Stimulated activated CD4-positive, alpha-beta T cell treated with anti-CD3 and anti-CD28 coated beads, Interleukin-2, amount 100 ng/mL, for 48 hours (primary cell): ENCODE data around the gene COQ4.

Experiments used
- DNase-seq, 2 donors: peaks; one replicate each; pipeline ENCODE4 v3.0.0-alpha.2; 2020

Gene COQ4

DNA sequence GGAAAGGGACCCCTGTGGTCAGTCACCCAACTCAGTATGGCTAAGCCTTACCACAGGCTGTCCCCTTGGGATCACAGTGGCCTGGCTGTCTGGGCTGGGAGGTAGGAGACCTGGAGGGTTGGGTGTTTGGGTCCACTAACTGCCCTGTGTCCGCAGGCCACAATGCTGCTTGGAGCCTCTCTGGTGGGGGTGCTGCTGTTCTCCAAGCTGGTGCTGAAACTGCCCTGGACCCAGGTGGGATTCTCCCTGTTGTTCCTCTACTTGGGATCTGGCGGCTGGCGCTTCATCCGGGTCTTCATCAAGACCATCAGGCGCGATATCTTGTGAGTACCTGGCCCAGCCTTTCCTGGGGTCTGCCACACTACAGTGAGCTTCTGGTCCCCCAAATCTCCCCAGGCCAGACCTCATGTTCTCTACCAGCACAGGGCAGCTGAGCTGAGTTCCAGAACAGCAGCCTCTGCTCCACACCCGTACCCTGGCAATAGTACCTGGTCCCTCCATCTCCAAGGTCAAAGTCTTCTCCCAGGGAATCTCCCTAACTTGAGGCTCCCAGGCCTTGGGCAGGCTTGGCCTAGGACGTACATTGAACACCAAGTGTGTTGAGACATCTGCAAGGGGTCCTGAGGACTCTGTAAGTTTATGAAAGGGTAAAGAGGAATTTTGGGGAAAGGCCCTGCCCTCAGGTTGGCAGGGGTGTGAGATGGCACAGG, 20.5 kb downstream of the COQ4 start:
- no peak for DNase-seq

DNA sequence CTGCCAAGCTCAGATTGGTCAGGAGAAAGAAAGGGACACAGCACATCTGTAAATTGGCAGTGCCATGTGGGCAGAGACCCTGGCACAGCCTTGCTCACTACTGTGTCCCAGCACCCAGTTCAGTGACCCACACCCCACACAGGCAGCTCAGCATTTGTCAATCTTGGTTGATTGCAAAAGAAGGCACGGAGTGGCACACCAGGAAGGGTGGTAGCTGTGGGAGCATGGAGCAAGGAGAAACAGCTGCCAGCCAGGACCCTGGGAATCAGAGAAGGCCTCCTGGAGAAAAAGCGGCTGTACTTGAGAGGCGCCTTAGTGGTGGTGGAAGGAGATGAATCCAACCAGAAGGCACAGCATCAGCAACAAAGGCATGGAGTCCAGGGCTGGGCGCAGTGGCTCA, 21.2 kb downstream of the COQ4 start:
- DNase-seq: no peak

DNA sequence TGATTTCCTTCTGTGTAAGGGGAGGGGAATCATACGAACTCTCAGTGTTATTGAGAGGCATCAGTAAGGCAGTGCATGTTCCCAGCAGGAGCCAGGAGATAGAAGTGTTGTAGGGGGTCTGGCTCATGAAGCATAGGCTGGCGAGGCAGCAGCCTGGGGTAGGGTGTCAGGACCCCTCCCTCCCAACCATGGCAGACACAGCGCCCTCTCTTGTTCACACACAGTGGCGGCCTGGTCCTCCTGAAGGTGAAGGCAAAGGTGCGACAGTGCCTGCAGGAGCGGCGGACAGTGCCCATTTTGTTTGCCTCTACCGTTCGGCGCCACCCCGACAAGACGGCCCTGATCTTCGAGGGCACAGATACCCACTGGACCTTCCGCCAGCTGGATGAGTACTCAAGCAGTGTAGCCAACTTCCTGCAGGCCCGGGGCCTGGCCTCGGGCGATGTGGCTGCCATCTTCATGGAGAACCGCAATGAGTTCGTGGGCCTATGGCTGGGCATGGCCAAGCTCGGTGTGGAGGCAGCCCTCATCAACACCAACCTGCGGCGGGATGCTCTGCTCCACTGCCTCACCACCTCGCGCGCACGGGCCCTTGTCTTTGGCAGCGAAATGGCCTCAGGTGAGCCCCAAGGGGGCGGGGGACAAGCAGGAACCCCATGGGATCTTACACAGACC, 22.4 kb downstream of the COQ4 start:
- DNase-seq: no peak

DNA sequence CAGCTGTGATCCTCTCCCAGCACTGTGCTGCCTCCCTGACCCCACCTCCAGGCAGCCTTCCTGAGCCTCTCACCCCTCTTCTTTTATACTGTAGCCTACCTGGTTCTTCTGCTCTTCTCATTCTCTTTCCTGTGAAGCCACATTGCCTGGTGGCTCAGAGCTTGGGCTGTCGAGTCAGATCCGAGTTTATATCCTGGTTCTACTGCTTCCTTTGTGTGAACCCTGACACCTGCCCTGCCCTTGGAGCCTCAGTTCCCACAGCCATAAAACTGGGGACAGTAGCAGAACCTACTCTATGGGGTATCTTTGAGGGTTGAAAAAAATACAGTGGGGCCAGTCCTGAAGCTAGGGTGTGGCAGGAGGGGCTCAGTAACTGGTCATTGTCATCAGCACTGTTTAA, 26.5 kb downstream of the COQ4 start:
- no peak for DNase-seq

DNA sequence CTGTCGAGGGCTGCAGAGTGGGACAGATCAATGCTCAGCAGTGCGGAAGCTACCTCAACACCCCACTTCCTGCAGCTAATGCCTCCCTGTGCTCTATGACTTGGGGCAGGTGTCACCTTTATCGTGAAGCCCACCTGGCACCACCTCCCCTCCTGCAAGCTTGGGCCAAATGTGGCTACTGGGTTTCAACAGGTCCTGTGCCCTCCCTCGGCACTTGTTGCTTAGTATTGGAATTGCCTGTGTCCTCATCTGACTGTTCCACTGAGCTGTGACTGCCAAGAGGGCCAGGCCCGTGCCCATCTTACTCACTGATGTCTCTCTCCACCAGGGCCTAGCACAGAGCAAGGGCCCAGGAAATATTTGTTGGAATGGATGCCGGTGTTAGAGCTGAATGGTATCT, 27.1 kb downstream of the COQ4 start:
- no peak for DNase-seq

DNA sequence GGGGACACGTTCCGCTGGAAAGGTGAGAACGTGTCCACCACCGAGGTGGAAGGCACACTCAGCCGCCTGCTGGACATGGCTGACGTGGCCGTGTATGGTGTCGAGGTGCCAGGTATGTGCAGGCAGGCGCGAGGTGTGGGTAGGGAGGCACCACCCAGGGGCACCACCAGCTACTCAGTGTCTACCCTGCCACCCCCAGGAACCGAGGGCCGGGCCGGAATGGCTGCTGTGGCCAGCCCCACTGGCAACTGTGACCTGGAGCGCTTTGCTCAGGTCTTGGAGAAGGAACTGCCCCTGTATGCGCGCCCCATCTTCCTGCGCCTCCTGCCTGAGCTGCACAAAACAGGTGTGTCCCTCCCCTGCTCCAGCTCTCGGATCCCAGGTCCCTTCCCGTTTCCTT, 32.8 kb downstream of the COQ4 start:
- DNase-seq: no peak

DNA sequence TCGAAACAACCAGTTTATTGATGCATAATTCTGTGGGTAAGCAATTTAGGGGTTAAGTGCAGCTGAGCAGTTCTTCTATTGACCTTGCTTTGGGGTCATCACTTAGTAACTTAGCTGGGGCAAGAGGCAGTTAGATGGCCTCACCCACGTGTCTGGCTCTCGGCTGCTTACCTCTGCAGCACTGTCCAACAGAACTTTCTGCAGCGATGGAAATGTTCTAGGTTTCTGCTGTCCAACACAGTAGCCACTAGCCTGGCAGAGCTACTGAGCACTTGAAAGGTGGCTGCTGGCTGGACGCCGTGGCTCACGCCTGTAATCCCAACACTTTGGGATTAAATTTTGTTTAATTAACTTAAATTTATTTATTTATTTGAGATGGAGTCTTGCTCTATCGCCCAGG, 35.5 kb downstream of the COQ4 start:
- DNase-seq: no peak

DNA sequence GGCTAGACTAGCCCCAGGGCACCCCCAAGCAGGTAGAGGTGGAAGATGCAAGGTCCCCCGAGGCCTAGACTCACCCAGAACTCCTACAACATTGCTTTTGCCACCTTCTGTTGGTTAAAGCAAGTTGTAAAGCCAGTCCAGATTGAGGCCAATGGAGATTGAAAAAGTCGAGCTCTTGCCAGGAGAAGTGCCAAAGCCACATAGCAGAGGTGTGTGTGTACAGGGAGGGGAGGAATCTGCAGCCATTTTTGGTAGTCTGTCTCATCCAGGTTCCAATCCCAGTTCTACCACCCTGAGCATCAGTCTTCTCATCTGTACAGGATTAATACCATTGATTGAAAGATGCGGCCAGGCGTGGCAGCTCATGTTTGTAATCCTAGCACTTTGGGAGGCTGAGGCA, 36.2 kb downstream of the COQ4 start:
- DNase-seq: no peak

DNA sequence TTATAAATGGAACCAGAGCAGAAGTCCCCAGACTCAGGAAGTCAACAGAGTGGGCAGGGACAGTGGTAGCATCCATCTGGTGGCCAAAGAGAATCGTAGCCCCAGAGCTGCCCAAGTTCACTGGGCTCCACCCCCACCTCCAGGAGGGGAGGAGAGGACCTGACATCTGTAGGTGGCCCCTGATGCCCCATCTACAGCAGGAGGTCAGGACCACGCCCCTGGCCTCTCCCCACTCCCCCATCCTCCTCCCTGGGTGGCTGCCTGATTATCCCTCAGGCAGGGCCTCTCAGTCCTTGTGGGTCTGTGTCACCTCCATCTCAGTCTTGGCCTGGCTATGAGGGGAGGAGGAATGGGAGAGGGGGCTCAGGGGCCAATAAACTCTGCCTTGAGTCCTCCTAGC, 38.2 kb downstream of the COQ4 start:
- no peak for DNase-seq

DNA sequence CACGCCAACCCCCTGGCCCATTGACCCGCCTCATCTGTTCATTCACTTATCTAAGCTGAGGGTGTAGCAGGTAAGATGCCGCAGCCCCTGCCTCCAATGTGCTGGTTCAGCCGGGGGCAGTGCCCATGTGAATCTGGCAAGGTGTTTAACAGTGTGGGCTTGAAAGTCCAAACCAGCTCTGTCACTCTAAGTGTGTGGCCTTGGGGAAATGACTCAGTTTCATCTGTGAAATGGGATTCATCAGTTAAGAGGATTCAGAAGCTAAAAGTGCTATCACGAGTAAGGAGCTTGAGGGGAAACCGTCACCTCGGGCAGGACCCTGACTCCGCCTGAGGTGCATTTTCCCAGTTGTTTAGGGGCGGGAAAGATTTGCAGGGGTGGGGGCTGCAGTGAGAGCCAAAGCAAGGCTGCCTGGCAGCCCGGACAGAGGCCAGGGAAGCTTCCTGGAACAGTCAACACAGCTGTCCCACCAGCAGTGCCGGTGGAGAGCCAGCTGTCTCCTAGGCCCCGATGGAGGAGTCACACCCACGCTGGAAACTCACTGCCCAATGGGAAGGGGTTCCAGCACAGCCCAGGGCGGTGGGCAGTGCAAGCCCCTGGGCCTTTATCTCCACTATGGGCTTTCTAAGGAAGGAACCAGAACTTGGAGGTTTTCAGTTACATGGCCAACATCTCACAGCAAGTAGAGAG, 38.8 kb downstream of the COQ4 start:
- DNase-seq: no peak

DNA sequence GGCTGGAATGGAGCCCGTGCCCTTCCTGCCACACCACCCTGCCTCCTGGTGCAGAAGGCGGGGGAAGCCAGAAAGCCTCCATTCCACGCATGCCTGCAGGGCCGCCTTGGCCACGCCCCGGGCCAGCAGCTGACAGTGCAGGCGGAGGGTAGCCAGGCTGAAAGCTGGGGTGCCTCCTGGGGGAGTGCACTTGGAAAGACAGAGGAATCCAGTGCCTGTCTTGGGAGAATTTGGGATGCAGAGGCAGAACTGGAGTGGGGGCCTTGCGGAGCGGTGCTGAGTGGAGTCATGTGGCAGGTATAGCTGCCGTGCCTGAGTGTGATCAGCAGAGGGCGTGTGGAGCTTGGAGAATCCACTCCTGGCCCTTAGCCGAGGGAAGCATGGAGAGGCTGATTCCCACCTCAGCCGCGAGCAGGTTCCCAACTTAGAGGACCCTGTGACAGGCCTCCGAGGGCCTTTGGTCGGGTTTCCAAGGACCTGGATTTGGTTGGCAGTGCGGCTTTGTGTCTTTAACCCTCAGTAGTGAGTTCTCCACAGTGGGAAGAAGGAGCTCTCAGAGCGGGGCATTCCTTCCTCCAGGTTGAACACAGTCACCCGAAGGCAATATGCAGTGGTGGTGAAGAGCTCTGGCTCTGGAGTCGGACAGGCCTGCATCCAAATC, 39.5 kb downstream of the COQ4 start:
- peak; percentile 57 to 62 for DNase-seq

DNA sequence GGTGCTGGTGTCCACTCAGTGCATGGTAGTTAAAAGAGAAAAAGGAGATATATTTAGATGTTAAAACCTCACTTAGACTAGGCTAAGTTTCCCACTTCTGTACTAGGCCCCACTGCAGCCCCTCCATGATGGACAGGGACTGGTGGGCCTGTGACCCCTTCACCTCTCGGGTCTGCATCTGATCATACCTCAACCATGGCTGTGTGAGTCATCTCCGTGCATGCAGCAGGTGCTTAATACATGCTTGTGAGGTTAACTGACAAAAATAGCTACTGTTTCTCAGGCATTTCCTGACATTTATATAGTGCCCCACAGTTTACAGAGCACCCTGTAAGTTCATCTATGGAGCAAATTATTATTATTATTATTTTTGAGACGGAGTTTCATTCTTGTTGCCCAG, 40.1 kb downstream of the COQ4 start:
- DNase-seq: no peak

DNA sequence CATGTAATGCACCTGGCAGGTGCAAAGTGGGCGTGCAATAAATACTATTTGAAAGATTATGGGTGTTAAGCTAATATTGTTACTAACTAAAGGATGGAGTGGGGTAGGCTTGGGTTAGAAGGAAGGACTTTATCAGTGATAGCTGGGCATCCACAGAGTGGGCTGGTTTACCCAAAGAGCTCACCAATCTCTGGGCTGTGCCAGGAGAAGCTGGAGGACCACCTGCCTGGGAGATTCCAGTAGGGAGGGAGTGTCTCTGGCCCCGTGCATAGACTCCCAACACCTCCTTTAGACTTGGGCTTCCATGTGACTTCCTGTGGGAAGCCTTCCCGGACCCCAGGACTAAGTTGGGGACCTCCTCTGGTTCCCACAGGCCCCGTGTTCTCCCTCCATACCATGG, 42.9 kb downstream of the COQ4 start:
- DNase-seq: no peak

DNA sequence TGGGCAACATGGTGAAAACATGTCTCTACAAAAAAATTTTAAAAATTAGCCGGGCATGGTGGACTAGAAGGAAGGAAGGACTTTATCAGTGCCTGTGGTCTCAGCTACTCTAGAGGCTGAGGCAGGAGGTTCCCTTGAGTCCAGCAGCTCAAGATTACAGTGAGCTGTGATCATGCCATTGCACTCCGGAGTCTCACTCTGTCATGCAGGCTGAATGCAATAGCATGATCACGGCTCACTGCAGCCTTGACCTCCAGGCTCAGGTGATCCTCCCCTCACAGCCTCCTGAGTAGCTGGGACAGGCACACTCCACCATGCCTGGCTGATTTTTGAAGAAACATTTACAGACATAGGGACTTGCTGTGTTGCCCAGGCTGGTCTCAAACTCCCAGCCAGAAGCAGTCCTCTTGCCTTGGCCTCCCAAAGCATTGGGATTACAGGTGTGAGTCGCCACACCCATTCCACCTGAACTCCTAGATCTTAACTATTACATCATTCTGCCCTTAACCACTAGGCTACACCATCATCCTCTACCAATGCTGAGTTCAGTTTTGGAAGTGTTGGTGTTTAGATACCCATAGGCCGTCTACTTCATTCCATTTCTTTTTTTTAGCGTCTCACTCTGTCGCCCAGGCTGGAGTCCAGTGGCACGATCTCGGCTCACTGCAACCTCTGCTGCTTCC, 46.5 kb downstream of the COQ4 start:
- no peak for DNase-seq

DNA sequence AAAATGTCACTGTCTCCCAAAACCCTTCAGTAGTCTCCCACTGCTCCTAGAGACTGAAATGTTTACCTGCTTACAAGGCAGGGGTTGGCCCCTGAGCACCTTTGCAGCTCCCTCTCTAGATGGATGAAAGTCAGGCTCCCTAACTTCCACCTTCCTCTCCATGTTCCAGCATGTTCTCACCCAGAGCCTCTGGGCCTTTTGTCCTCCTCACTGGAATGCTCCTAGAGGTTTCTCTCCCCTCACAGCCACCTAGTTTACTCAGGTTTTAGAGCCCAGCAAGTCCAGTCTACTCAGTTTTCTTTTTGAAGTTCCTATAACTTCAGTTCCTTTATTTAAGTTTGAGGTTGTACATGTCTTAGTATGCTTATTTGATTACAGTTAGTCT, 47.7 kb downstream of the COQ4 start:
- no peak for DNase-seq

DNA sequence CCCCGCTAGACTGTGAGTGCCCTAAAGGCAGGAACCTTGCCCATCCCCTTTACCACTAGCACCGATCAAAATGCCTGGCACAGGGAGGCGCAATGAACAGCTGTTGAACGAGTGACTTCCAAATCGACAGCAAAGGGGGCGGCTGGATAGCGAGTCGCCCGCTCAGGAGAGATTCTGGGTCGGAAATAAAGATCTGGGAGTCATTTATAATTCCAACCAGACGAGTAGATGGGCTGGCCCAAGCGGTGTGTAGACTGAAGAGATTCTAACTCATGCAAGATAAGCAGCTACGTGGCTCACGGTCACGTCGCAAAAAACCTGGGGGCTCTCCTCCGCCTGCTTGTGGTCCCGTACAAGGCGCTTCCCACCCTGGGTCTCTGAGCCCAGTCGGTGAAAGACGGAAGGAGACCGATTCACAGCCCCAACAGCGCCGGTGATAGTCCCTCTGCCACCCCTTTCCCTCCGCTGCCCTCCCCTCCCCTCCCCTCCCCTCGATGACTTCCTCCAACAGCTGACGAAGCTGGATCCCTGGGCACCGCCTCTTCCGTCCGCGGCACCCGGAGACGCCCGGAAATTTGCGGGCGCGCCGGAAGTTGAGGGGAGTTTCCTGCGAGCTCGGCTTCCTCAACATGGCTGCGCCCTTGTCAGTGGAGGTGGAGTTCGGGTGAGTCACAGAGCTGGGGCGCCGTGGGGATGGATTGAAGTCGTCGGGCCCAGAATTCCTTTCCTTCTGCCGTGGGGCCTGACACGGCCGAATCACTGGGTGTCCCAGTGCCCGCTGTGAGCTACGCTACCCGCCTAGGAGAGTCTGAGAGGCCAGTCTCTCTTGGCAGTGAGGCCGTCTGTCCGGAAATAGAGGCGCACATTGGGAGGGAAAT, 48.4 kb downstream of the COQ4 start, which contains the start of gene URM1:
Gene URM1 (plus strand): TSS at position 623 of the 878 bp plus-strand sequence. CDS start 7 bp downstream, at position 630.
- DNase-seq: peak; percentile 92 to 93

DNA sequence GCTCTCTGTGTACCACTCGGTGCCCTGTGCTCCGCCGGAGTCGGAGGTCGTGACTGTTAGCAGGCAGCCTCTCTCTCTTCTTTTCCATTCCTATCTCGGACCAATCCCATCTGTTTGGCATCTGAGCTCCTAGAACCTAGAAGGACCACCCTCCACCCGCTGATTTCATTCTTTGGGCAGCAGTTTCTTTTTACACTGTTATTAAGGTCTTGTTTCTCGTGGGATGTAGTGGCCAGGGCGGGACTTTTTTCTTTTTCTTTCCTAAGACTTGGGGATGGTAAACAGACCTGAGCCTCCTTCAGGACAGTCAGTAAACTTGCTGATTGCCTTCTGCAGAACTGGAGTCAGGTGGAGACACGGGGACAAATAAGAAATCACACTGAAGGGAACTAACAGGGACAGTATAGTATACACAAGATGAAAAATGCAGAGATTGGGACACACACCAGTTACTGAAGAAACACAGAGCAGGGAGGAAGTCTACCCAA, 49.0 kb downstream of the COQ4 start:
- no peak for DNase-seq

DNA sequence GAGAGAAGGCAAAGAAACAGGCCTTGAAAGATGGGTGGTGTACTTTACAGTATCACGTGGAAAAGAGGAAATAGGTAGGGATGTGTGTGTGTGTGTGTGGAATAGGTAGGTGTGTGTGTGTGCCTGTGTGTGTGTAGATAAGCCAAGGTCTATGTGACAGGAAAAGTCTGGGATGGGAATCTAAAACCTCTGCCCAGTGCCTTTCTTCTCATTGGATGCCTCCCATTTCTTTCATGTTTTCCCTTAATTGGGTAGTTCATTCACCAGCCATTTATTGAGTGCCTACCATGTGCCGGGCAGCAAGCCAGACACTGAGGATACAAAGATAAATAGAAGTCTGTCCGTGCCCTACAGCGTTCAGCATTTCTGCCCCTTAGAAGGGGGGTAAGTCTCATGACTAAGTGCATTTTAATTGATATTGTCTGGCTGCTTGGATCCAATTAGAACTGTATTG, 49.6 kb downstream of the COQ4 start:
- no peak for DNase-seq

DNA sequence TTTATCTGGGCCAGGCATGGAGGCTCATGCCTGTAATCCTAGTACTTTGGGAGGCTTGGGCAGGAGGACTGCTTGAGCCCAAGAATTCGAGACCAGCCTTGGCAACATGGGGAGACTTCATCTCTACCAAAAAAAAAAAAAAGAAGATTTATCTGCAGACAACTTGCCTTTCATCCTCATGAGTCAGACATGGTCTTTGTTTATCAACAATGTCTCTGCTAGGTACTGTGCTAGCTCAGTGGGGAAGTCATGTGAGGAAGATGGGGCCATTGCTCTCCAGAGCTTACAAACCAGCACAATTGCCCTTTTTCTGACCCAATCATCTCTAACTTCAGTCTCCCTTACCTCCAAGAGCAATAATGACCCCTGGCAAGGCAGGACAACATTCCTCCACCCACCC, 50.1 kb downstream of the COQ4 start:
- DNase-seq: no peak

DNA sequence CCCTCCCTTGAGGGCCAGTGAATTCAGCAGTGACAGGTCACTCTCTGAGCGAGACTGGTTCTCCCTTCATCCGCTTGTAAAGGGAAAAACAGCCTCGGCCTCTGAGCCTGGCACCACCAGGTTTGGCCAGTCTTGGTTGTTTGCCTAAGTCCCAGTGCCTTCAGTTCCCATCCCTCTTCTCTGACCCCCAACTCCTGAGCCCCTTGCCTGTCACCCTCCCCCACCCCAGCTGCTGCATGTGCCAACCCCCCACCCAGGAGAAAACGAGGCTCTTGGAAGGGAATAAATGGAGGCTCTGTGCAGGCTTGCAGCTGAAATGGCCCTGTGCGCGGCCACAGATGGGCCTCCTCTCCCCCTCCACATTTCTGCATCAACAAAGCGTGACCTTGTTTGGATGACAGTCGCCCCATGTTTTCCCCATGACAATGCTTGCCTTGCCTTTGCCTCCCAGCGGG, 51.6 kb downstream of the COQ4 start:
- no peak for DNase-seq

DNA sequence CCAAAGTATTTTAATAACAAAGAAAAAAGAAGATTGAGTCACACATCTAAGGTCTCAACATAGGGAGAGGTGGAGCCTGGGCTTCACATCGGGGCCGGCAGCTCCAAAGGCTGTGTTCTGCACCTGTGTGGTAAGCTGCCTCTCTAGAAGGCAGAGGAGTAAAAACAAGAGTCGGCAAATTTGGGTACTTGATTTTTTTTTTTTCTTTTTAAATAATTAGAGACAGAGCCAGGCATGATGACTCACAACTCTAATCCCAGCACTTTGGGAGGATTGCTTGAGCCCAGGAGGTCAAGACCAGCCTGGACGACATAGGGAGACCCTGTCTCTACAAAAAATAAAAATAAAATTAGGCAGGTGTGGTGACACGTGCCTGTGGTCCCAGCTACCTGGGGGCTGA, 53.2 kb downstream of the COQ4 start:
- no peak for DNase-seq

DNA sequence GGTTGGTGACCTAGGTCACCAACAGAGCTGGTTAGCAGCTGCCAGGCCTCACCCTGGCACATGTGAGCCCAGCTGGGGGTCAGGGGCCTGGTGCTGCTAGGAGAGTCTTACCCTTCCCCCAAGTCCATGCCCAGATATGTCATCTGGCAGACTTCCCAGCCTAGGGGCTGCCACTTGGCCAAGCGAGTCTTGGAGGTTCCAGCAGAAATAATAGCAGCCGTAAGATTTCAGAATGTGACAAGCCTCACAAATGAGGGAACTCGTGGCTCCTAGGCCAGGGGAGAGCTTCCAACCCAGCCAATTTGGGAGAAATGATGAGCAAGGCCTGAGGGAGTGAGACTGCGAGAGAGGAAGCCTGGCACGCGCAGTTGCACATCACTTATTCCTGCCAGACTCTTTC, 59.6 kb downstream of the COQ4 start:
- DNase-seq: no peak
